GM23248 (cell line): ENCODE measurements around the gene CMYA5. TPM values are rescaled to one million over a fixed set of nuclear protein-coding genes. Genes with fewer than 3 reads are reported as not detected.

Source experiments
- DNase-seq: peaks from one replicate; pipeline ENCODE4 v3.0.0-alpha.2; 2015
- H2AFZ ChIP-seq: fragments of 200-600 bp; sonication (generic); 2 replicates; pipeline ENCODE4 v1.6.1; 2016; ENCODE audit warnings: antibody characterized with exemption
- H3F3A ChIP-seq: fragments of 200-600 bp; sonication (generic); 2 replicates; pipeline ENCODE4 v1.6.1; 2016; ENCODE audit warnings: mild to moderate bottlenecking, antibody characterized with exemption, mixed run types; ENCODE audit not compliant: insufficient read depth
- H3K27ac ChIP-seq: fragments of 200-600 bp; sonication (generic); 2 replicates; pipeline ENCODE4 v1.5.1; 2016; ENCODE audit warnings: mild to moderate bottlenecking
- H3K27me3 ChIP-seq: fragments of 200-600 bp; sonication (generic); replicated peaks from 2 replicates; pipeline ENCODE4 v1.6.1; 2016; ENCODE audit warnings: mild to moderate bottlenecking; ENCODE audit not compliant: insufficient read depth
- H3K36me3 ChIP-seq: fragments of 200-600 bp; sonication (generic); 2 replicates; pipeline ENCODE4 v1.6.1; 2016; ENCODE audit warnings: low read depth, mild to moderate bottlenecking
- H3K4me1 ChIP-seq: fragments of 200-600 bp; sonication (generic); 2 replicates; pipeline ENCODE4 v1.6.1; 2016; ENCODE audit warnings: mild to moderate bottlenecking; ENCODE audit not compliant: insufficient read depth
- H3K4me2 ChIP-seq: fragments of 200-600 bp; sonication (generic); one replicate; pipeline ENCODE4 v1.6.1; 2016; ENCODE audit warnings: mild to moderate bottlenecking; ENCODE audit not compliant: unreplicated experiment
- H3K4me3 ChIP-seq: fragments of 200-600 bp; sonication (generic); 2 replicates; pipeline ENCODE4 v1.5.1; 2016; ENCODE audit warnings: mild to moderate bottlenecking
- H3K79me2 ChIP-seq: fragments of 200-600 bp; sonication (generic); 2 replicates; pipeline ENCODE4 v1.6.1; 2016; ENCODE audit warnings: mild to moderate bottlenecking; ENCODE audit not compliant: insufficient read depth
- H3K9ac ChIP-seq: fragments of 200-600 bp; sonication (generic); 2 replicates; pipeline ENCODE4 v1.6.1; 2016; ENCODE audit warnings: mild to moderate bottlenecking
- H3K9me2 ChIP-seq: fragments of 200-600 bp; sonication (generic); 2 replicates; pipeline ENCODE4 v1.6.1; 2016; ENCODE audit warnings: mixed run types, mild to moderate bottlenecking, moderate library complexity; ENCODE audit not compliant: insufficient read depth
- H3K9me3 ChIP-seq: fragments of 200-600 bp; sonication (generic); one replicate; pipeline ENCODE4 v1.6.1; 2017; ENCODE audit warnings: low read depth
- H4K20me1 ChIP-seq: fragments of 200-600 bp; sonication (generic); 2 replicates; pipeline ENCODE4 v1.6.0; 2016; ENCODE audit not compliant: insufficient read depth
- EZH2 ChIP-seq: fragments of 200-600 bp; sonication (generic); IDR thresholded peaks from 2 replicates; pipeline ENCODE4 v1.6.1; 2018; ENCODE audit warnings: antibody characterized with exemption, mild to moderate bottlenecking; ENCODE audit not compliant: insufficient read depth, poor library complexity, severe bottlenecking
- EZH2phosphoT487 ChIP-seq: fragments of 200-600 bp; sonication (generic); IDR thresholded peaks from 2 replicates; pipeline ENCODE4 v1.6.1; 2018; ENCODE audit warnings: antibody characterized with exemption, moderate library complexity, mild to moderate bottlenecking, low read depth; ENCODE audit not compliant: insufficient read depth
- WGBS, 2 experiments: methylation state at CpG; one replicate each; pipeline ENCODE4 v1.1.6; 2015 to 2017; ENCODE audit warnings: low lambda C conversion rate in 2 of 2, low coverage in 1 of 2; ENCODE audit errors: missing lambda C conversion rate in 2 of 2; 5-methylcytosine and 5-hydroxymethylcytosine counted together
- in situ Hi-C: fragments of 300-500 bp; cut with MboI; formaldehyde crosslinking; loops from 2 replicates; pipeline ENCODE4 v1.15.0; 2020
- polyA plus RNA-seq: library from polyadenylated mRNA; unstranded; fragments of >200 nt; fragmentation: Nextera tagmentation; extraction: Ambion mirVana; gene quantifications from 2 replicates; pipeline ENCODE4 v1.2.1, GENCODE V29; 2016
- total RNA-seq: library from RNA; depleted of rRNA; stranded (reverse); fragments of >200 nt; shearing (Covaris generic); gene quantifications from 2 replicates; pipeline ENCODE4 v1.2.3, GENCODE V29; 2014

The CMYA5 gene
- total and polyA plus RNA-seq, 2 experiments from 2014 or later: 0.36 to 0.97 TPM

GRCh38 chr5:79753877-79754645 is 64.4 kb downstream of the CMYA5 start:
- Histone ChIP-seq H3K36me3 (no peaks in the 10 kb centered on the region), H3K27ac (no peak overlapping the region), H3K9me3 (no peaks in the 10 kb centered on the region), H3F3A (peaks cover 5% of the 10 kb centered on the region), H3K4me1 (peaks cover 3% of the 10 kb centered on the region), H3K9me2 (no peaks in the 10 kb centered on the region), H3K9ac (no peak overlapping the region), H3K27me3 (no peaks in the 10 kb centered on the region), H4K20me1 (no peaks in the 10 kb centered on the region), H3K4me3 (no peak overlapping the region), H3K79me2 (no peaks in the 10 kb centered on the region), H2AFZ (no peak overlapping the region), H3K4me2 (no peak overlapping the region)
- no peak for DNase-seq
- in situ Hi-C loops: no loop called here
- WGBS, 2 experiments: 80 to 81% methylated on average over 8 of the region's 8 CpGs
- TF ChIP-seq EZH2 (no peak), EZH2phosphoT487 (no peak)

GRCh38 chr5:79754865-79755555 is 65.4 kb downstream of the CMYA5 start:
- Histone ChIP-seq H3K9ac (no peak overlapping the region), H3K79me2 (no peaks in the 10 kb centered on the region), H4K20me1 (no peaks in the 10 kb centered on the region), H3K27me3 (no peaks in the 10 kb centered on the region), H3K36me3 (no peaks in the 10 kb centered on the region), H3K4me1 (peaks cover 9% of the 10 kb centered on the region), H3K9me2 (no peaks in the 10 kb centered on the region), H3F3A (peaks cover 11% of the 10 kb centered on the region), H3K9me3 (no peaks in the 10 kb centered on the region), H3K4me2 (no peak overlapping the region), H2AFZ (no peak overlapping the region), H3K27ac (no peak overlapping the region), H3K4me3 (no peak overlapping the region)
- TF ChIP-seq EZH2phosphoT487: no peak
- TF ChIP-seq EZH2: no peak
- no peak for DNase-seq
- in situ Hi-C loops: no loop called here
- WGBS, 2 experiments: 92% methylated on average over 7 of the region's 7 CpGs

DNA sequence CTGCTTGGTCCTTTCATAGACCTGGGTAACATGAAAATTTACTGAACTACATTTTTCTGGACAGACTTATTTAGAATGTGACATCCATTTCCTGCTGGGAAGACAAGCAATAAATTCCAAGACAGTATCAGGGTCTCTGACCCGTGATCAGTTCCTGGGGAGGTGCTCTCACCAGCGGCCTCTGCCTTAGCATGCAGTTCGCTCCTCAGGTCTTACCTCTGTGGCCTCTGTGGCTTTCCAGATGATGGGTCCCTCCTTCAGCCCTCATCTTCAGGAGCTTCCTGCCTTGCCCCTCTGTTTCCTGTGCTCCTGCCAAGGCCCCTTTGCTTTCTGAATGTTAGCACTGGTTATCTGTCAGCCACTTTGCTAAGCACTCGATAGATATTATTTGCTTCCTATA is 66.4 kb downstream of the CMYA5 start:
- Histone ChIP-seq H3K4me3 (no peak overlapping the region), H3K36me3 (no peaks in the 10 kb centered on the region), H3K9ac (no peak overlapping the region), H4K20me1 (no peaks in the 10 kb centered on the region), H3K27ac (no peak overlapping the region), H2AFZ (no peak overlapping the region), H3F3A (peaks cover 13% of the 10 kb centered on the region), H3K9me2 (no peaks in the 10 kb centered on the region), H3K9me3 (no peaks in the 10 kb centered on the region), H3K4me1 (peaks cover 9% of the 10 kb centered on the region), H3K4me2 (no peak overlapping the region), H3K27me3 (no peaks in the 10 kb centered on the region), H3K79me2 (no peaks in the 10 kb centered on the region)
- TF ChIP-seq EZH2 (no peak), EZH2phosphoT487 (no peak)
- DNase-seq: no peak
- in situ Hi-C loops: no loop called here
- WGBS, 2 experiments: 91 to 98% methylated on average over 4 of the region's 4 CpGs

DNA sequence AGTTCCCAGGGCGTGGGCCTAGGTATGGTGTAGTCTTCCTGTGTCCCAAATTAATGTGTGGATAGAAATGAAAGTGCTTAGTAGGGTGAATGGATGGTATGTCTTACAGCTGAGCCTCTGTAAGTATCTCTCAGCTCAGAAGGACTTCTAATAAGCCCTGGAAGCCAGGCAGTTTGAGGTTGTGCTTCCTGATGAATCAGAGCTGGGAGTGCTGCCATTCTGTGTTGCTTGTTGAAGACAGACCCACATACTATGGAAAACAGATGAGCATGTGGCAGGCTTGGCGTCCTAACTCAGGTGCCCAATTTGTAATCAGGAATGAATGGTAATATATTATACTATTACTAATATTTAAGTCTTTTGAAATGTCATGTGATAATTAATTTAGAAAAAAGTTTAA is 69.8 kb downstream of the CMYA5 start:
- no peak for TF ChIP-seq EZH2
- no peak for TF ChIP-seq EZH2phosphoT487
- Histone ChIP-seq H3K79me2 (no peaks in the 10 kb centered on the region), H3K36me3 (no peaks in the 10 kb centered on the region), H2AFZ (peak overlapping the region; percentile 48), H3K27ac (peak overlapping the region; percentile 20; the same call in 1 of the 2 replicates), H3K4me3 (no peak overlapping the region), H3K4me2 (peak overlapping the region; percentile 46), H3K9me2 (no peaks in the 10 kb centered on the region), H3K4me1 (peaks cover 9% of the 10 kb centered on the region), H3K9me3 (no peaks in the 10 kb centered on the region), H4K20me1 (no peaks in the 10 kb centered on the region), H3K27me3 (no peaks in the 10 kb centered on the region), H3K9ac (no peak overlapping the region), H3F3A (peaks cover 13% of the 10 kb centered on the region)
- DNase-seq: peak; percentile 92
- in situ Hi-C loops: no loop called here
- WGBS, 2 experiments: 16 to 19% methylated on average over 2 of the region's 2 CpGs
